HFF-Myc (cell line): ENCODE data around the gene TBC1D17.
"Not testable (repeated sequence)": the region's sequence is repeated elsewhere in the genome, so short reads cannot be mapped to it uniquely, and the experiment has no call there.

Experiments used
- DNase-seq: peaks from one replicate; pipeline ENCODE4 v3.0.0-alpha.2; 2011; ENCODE audit warnings: low read depth; ENCODE audit errors: extremely low read depth
- H3K4me3 ChIP-seq: replicated peaks from 2 replicates; pipeline ENCODE4 v1.5.1; 2011; ENCODE audit warnings: low read depth, mild to moderate bottlenecking, control low read depth, low read length
- TF ChIP-seq, protein P1 (sequence below): IDR thresholded peaks from 2 replicates; pipeline ENCODE4 v1.5.1; 2012; ENCODE audit warnings: mild to moderate bottlenecking, low read depth, low read length, control low read depth; ENCODE audit errors: missing control alignments

The TBC1D17 gene

DNA sequence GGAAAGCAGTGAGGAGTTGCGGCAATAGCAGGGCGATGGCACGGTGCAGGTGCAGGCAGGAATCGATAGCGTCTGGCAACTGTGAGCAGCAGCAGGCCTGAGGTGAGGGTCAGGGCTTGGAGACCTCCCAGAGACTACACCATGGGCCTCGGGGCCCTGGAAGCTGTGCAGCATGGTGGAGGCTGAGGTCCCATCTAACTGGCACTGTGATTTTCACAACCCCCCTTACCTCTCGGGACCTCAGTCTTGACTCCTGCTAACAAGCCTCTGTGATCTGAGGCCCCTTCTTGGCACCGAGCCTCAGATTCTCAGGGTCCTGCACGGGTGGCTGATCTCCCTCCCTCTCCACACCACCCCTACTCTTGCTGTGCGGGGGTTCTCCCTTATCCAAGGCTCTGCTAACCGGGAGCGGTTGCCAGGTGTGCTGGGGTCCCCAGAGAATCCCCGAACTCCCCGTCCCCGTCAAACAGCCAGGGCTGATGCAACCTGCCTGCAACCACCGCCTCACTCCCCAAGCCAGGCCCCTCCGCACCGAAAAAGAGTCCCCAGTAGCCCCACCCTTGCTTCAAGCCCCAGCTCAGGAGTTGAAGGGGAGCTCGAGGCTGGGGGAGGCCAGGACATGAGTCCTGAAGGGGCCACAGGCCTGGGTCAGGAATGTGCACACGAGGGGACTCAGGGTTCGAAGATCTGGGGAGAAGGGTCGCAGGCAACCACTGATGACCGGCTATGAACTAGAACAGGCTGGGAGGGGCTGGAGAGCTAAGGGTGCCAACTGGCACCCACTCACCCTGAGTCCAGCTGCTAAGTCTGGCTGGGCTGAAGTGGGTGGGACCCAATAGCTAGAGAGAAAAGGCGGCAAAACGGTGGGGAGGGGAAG lies 46.7 kb downstream of the TBC1D17 start:
- no peak for DNase-seq
- TF ChIP-seq, protein P1, sequence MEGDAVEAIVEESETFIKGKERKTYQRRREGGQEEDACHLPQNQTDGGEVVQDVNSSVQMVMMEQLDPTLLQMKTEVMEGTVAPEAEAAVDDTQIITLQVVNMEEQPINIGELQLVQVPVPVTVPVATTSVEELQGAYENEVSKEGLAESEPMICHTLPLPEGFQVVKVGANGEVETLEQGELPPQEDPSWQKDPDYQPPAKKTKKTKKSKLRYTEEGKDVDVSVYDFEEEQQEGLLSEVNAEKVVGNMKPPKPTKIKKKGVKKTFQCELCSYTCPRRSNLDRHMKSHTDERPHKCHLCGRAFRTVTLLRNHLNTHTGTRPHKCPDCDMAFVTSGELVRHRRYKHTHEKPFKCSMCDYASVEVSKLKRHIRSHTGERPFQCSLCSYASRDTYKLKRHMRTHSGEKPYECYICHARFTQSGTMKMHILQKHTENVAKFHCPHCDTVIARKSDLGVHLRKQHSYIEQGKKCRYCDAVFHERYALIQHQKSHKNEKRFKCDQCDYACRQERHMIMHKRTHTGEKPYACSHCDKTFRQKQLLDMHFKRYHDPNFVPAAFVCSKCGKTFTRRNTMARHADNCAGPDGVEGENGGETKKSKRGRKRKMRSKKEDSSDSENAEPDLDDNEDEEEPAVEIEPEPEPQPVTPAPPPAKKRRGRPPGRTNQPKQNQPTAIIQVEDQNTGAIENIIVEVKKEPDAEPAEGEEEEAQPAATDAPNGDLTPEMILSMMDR, result no peak
- H3K4me3 ChIP-seq, result no peak overlapping the region

DNA sequence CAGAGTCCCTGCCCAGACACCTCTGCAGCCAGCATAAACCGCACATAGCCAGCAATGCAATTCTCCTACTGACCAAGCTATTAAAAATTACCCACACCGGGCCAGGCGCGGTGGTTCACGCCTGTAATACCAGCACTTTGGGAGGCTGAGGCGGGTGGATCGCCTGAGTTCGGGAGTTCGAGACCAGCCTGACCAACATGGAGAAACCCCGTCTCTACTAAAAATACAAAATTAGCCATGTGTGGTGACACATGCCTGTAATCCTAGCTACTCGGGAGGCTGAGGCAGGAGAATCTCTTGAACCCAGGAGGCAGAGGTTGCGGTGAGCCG lies 47.3 kb downstream of the TBC1D17 start:
- H3K4me3 ChIP-seq, DNase-seq: not testable (repeated sequence)

DNA sequence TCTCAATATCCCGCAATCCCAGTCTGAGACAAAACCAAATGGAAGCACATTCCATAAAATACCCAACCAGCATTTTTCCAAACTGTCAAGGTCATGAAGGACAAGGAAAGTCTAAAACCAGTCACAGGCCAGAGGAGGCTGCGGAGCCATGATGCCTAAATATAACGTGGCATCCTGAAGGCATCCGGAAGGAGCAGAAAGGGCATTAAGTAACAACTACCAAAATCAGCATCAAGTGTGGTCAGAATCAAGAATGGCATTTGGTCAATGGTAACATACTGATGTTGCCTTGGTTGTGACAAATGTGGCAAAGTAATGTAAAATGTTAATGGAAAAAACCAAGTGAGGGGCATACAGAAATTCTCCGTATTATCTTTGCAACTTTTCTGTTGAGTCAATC lies 48.0 kb downstream of the TBC1D17 start:
- DNase-seq, result no peak
- no peak overlapping the region for H3K4me3 ChIP-seq
- TF ChIP-seq, protein P1, result no peak

DNA sequence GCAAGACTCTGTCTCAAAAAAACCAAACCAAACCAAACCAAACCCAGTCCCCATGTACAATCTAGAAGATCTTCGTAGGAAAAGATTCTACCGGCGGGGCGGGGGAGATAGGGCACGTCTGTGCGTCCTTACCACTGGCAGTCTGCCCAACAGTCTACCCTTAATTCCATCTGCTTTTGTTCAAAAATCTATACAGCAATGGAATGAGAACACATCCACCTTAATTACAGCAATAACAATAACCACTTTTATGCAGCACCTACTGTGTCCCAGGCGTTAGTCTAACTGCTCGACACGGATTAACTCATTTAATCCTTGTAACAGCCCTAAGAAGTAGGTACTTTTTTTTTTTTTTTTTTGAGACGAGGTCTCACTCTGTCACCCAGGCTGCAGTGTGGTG lies 49.0 kb downstream of the TBC1D17 start:
- DNase-seq, result no peak
- no peak overlapping the region for H3K4me3 ChIP-seq
- TF ChIP-seq, protein P1, result no peak

DNA sequence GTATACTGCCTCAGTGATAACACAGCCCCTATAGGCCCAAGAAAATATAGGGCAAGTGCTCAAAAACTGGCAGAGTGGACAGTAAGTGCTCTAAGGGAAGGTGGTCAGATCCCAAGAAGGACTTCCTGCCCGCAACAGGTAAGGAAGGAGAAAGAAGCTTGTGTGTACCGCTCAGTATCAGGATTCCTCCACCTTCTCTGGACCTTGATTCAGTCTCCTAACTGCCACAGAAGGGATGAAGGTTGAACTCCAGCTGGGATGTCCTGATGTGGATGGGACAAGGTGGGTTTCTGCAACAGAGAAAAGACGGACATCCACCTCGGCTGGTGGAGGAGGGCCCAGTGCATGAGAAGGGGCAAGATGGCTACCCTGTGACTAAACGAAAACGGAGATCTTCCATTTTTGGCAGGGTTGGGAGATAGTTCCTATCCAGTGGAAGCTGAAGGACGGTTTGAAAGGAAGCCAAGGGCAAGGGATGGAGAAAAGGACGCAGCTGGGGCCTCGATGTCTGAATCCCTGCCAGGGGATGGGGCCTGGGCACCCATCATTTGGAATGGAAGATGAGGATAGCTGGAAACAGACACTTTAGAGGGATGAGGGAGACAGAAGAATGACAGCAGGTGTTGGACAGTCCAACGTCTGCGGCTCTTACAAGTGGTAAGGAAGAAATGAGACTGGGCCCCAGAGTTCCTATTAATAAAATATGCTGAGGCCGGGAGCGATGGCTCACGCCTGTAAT lies 50.2 kb downstream of the TBC1D17 start:
- peak overlapping the region; percentile 86 for H3K4me3 ChIP-seq
- TF ChIP-seq, protein P1, result no peak
- DNase-seq, result no peak

DNA sequence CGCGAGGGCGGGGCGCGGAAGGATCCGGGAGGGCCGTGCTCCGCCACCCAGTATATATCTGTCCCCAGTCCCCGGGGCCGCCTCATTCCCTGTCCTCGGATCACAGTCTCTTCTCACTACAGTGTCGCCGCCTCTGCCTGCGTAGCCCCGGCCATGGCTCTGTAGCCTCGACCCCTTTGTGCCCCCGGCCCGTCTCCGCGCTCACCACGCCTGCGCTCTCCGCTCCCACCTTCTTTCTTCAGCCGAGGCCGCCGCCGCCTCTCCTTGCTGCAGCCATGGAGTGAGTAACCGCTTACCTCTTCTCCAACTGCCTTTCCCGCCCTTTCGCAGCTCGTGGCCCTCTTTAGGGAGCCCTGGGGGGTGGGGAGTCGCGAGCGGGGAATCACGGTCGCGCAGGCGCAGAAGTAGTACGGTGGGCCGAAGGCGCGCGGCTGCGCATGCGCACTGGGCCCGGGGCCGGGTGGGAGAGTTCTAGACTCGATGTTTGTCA lies 51.7 kb downstream of the TBC1D17 start, which contains the start of the genes ATF5 and NUP62:
TSS of gene ATF5 (plus strand) at position 85 of the 490 bp plus-strand sequence. CDS start 1,646 bp downstream, outside the sequence.
TSS of gene NUP62 (minus strand) at position 384 of the 490 bp plus-strand sequence. CDS start 19,697 bp downstream, outside the sequence.
- peak; percentile 56 for DNase-seq
- TF ChIP-seq, protein P1, result no peak
- peak within 1 kb of the TSS; percentile 86 for H3K4me3 ChIP-seq
